AG09309 (cell line): ENCODE results near the gene GNPNAT1.
"Not testable (repeated sequence)": the region's sequence is repeated elsewhere in the genome, so short reads cannot be mapped to it uniquely, and the experiment has no call there.

Source experiments
- DNase-seq: peaks from one replicate; pipeline ENCODE4 v3.0.0-alpha.2; 2010; ENCODE audit warnings: low read depth
- H3K4me3 ChIP-seq: 2 replicates; pipeline ENCODE4 v1.5.1; 2011; ENCODE audit warnings: mild to moderate bottlenecking, low read depth, low read length, moderate library complexity; ENCODE audit not compliant: control insufficient read depth
- TF ChIP-seq, protein P1 (sequence below): IDR thresholded peaks from 2 replicates; pipeline ENCODE4 v1.5.1; 2011; ENCODE audit warnings: mild to moderate bottlenecking, low read depth, low read length, inconsistent platforms; ENCODE audit not compliant: insufficient read depth, control insufficient read depth; ENCODE audit errors: missing control alignments

GNPNAT1 gene

GRCh38 chr14:52767058-52767833 is 24.2 kb downstream of the GNPNAT1 start:
- H3K4me3 ChIP-seq, result no peak overlapping the region
- DNase-seq, result no peak
- TF ChIP-seq, protein P1, sequence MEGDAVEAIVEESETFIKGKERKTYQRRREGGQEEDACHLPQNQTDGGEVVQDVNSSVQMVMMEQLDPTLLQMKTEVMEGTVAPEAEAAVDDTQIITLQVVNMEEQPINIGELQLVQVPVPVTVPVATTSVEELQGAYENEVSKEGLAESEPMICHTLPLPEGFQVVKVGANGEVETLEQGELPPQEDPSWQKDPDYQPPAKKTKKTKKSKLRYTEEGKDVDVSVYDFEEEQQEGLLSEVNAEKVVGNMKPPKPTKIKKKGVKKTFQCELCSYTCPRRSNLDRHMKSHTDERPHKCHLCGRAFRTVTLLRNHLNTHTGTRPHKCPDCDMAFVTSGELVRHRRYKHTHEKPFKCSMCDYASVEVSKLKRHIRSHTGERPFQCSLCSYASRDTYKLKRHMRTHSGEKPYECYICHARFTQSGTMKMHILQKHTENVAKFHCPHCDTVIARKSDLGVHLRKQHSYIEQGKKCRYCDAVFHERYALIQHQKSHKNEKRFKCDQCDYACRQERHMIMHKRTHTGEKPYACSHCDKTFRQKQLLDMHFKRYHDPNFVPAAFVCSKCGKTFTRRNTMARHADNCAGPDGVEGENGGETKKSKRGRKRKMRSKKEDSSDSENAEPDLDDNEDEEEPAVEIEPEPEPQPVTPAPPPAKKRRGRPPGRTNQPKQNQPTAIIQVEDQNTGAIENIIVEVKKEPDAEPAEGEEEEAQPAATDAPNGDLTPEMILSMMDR, result no peak

GRCh38 chr14:52762923-52763322 is 28.5 kb downstream of the GNPNAT1 start:
- not testable (repeated sequence) for DNase-seq, H3K4me3 ChIP-seq

DNA sequence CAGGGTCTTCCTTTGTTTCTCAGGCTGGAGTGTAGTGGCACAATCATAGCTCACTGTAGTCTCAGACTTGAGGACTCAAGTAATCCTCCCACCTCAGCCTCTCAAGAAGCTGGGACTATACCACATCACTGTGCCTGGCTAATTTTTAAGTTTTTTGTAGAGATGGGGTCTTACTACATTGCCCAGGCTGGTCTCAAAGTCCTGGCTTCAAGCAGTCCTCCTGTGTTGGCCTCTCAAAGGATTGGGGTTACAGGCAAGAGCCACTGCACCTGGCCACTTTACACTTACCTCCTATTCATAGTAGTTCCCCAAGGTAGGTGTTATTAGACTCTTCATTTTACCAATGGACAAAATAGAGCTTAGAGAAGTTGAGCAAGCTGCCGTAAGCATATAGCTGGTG is 32.3 kb downstream of the GNPNAT1 start:
- H3K4me3 ChIP-seq, result no peak overlapping the region
- TF ChIP-seq, protein P1, result no peak
- DNase-seq, result no peak

GRCh38 chr14:52755607-52756316 is 35.6 kb downstream of the GNPNAT1 start:
- TF ChIP-seq, protein P1, result no peak
- no peak for DNase-seq
- no peak overlapping the region for H3K4me3 ChIP-seq

GRCh38 chr14:52748647-52749292 is 42.6 kb downstream of the GNPNAT1 start:
- TF ChIP-seq, protein P1, result no peak
- H3K4me3 ChIP-seq, result no peak overlapping the region
- DNase-seq, result no peak

GRCh38 chr14:52741865-52742264 is 49.5 kb downstream of the GNPNAT1 start:
- TF ChIP-seq, protein P1, result no peak
- DNase-seq, result no peak
- no peak overlapping the region for H3K4me3 ChIP-seq

DNA sequence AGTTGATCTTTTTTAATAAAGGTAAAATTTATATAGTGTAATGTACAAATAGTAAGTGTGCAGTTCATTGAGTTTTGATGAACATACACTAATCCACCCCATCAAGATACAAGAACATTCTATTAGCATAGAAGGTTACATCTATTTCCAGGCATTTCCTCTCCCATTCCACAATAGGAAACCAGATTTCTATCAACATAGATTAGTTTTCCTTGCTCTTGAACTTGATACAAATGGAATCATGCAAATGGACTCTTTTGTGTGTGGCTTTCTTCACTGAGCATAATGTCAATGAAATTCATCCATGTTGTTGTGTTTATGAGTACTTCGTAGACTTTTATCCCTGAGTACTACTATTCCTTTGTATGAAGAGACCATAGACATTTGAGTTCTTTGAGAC is 50.7 kb downstream of the GNPNAT1 start:
- DNase-seq, result no peak
- H3K4me3 ChIP-seq, result no peak overlapping the region
- TF ChIP-seq, protein P1, result no peak
